SK-N-SH (cell line): Measurements from ENCODE around the gene SCRN2. TPM values are rescaled to one million over a fixed set of nuclear protein-coding genes. Genes with fewer than 3 reads are reported as not detected.

ENCODE experiments used
- CTCF ChIA-PET: fragments of 300-600, 350-600 bp; formaldehyde crosslinking; extraction: SDS; loops from one replicate; lab custom pipeline; 2021; lab: Yijun Ruan, JAX
- POLR2A ChIA-PET: fragments of 350-600 bp; sonication (Branson Sonifier 250); formaldehyde crosslinking; extraction: SDS; loops from one replicate; lab custom pipeline; 2020; ENCODE audit warnings: antibody characterized with exemption, inconsistent platforms; lab: Yijun Ruan, JAX
- DNase-seq: peaks from one replicate; pipeline ENCODE4 v3.0.0; 2012
- H2AFZ ChIP-seq: fragments of 200-600 bp; sonication (generic); 2 replicates; pipeline ENCODE4 v1.8.1; 2016; ENCODE audit warnings: antibody characterized with exemption, mild to moderate bottlenecking, low read depth
- H3F3A ChIP-seq: fragments of 200-600 bp; sonication (generic); replicated peaks from 2 replicates; pipeline ENCODE3; 2016; ENCODE audit warnings: antibody characterized with exemption, mild to moderate bottlenecking; ENCODE audit not compliant: insufficient read depth
- H3K27ac ChIP-seq, 2 experiments: fragments of 200-500 bp in 1 of 2; fragments of 200-600 bp in 1 of 2; sonication (Bioruptor generic) in 1 of 2; sonication (generic), shearing (Covaris generic) in 1 of 2; 2 replicates each; pipeline versions ENCODE4 v1.5.1 to v1.6.1; 2014 to 2016; ENCODE audit warnings: low read depth in 2 of 2, inconsistent platforms in 1 of 2, low read length in 1 of 2, mild to moderate bottlenecking in 1 of 2, mixed read lengths in 1 of 2
- H3K27me3 ChIP-seq: fragments of 200-600 bp; sonication (generic), shearing (Covaris generic); 2 replicates; pipeline ENCODE4 v1.6.1; 2016; ENCODE audit warnings: mixed run types; ENCODE audit not compliant: insufficient read depth
- H3K36me3 ChIP-seq, 2 experiments: fragments of 200-500 bp in 1 of 2; fragments of 200-600 bp in 1 of 2; sonication (Bioruptor generic) in 1 of 2; sonication (generic) in 1 of 2; replicated peaks in 1 of 2; 2 replicates each; pipeline versions ENCODE3 to v1.5.1; 2014 to 2016; ENCODE audit warnings: low read length in 1 of 2, mild to moderate bottlenecking in 1 of 2; ENCODE audit not compliant: insufficient read depth in 2 of 2, control insufficient read depth in 1 of 2
- H3K4me1 ChIP-seq, 2 experiments: fragments of 200-500 bp in 1 of 2; fragments of 200-600 bp in 1 of 2; sonication (Bioruptor generic) in 1 of 2; sonication (generic), shearing (Covaris generic) in 1 of 2; 2 replicates each; pipeline versions ENCODE4 v1.5.1 to v1.6.1; 2014 to 2016; ENCODE audit warnings: low read depth in 1 of 2, low read length in 1 of 2, mixed run types in 1 of 2; ENCODE audit not compliant: insufficient read depth in 2 of 2, control insufficient read depth in 1 of 2
- H3K4me2 ChIP-seq: fragments of 200-600 bp; sonication (generic), shearing (Covaris generic); 2 replicates; pipeline ENCODE4 v1.6.1; 2017; ENCODE audit warnings: mixed run types
- H3K4me3 ChIP-seq, 2 experiments: fragments of 200-500 bp in 1 of 2; fragments of 200-600 bp in 1 of 2; sonication (Bioruptor generic) in 1 of 2; sonication (generic), shearing (Covaris generic) in 1 of 2; 2 replicates each; pipeline versions ENCODE4 v1.5.1 to v1.8.1; 2014 to 2016; ENCODE audit warnings: low read depth in 2 of 2, inconsistent platforms in 1 of 2, low read length in 1 of 2, mild to moderate bottlenecking in 1 of 2, mixed read lengths in 1 of 2, moderate library complexity in 1 of 2
- H3K79me2 ChIP-seq: fragments of 200-600 bp; sonication (generic); 2 replicates; pipeline ENCODE4 v1.8.1; 2017; ENCODE audit warnings: mild to moderate bottlenecking; ENCODE audit not compliant: insufficient read depth
- H3K9ac ChIP-seq: fragments of 200-600 bp; sonication (generic); 2 replicates; pipeline ENCODE4 v1.6.1; 2017; ENCODE audit warnings: mixed run types
- H3K9me2 ChIP-seq: fragments of 200-600 bp; sonication (generic); 2 replicates; pipeline ENCODE4 v1.6.1; 2017; ENCODE audit warnings: mixed run types
- H3K9me3 ChIP-seq: fragments of 200-600 bp; sonication (generic); 2 replicates; pipeline ENCODE4 v1.6.1; 2017; ENCODE audit warnings: mixed run types, mild to moderate bottlenecking, moderate library complexity
- H4K20me1 ChIP-seq: fragments of 200-600 bp; sonication (generic); 2 replicates; pipeline ENCODE4 v1.6.1; 2017; ENCODE audit warnings: mild to moderate bottlenecking, mixed run types; ENCODE audit not compliant: insufficient read depth
- CHD2 ChIP-seq: fragments of 150-350 bp; IDR thresholded peaks from 2 replicates; pipeline ENCODE4 v1.6.1; 2018; ENCODE audit warnings: low read length; ENCODE audit not compliant: partially characterized antibody
- CTCF ChIP-seq: fragments of 200-600 bp; sonication (generic); IDR thresholded peaks from 2 replicates; pipeline ENCODE4 v1.6.1; 2017; ENCODE audit warnings: antibody characterized with exemption, mild to moderate bottlenecking, moderate library complexity
- ELF1 ChIP-seq: IDR thresholded peaks from 2 replicates; pipeline ENCODE4 v1.4.0; 2012
- FOSL2 ChIP-seq: IDR thresholded peaks from 2 replicates; pipeline ENCODE4 v1.4.0; 2012; ENCODE audit warnings: low read depth, mild to moderate bottlenecking, moderate library complexity, borderline replicate concordance
- FOXM1 ChIP-seq: IDR thresholded peaks from 2 replicates; pipeline ENCODE4 v1.4.0; 2012; ENCODE audit warnings: low read depth, mild to moderate bottlenecking
- GABPA ChIP-seq: IDR thresholded peaks from 2 replicates; pipeline ENCODE4 v1.4.0; 2012; ENCODE audit warnings: low read depth, mild to moderate bottlenecking
- GATA2 ChIP-seq: sonication (generic); formaldehyde crosslinking; IDR thresholded peaks from 2 replicates; pipeline ENCODE4 v1.5.0; 2020; ENCODE audit warnings: mild to moderate bottlenecking, missing genetic modification reagents
- IRF3 ChIP-seq: fragments of 150-350 bp; IDR thresholded peaks from 2 replicates; pipeline ENCODE4 v1.6.1; 2016; ENCODE audit warnings: mild to moderate bottlenecking, low read depth, low read length
- MAX ChIP-seq: IDR thresholded peaks from 2 replicates; pipeline ENCODE4 v1.4.0; 2012; ENCODE audit warnings: low read depth
- MXI1 ChIP-seq: IDR thresholded peaks from 2 replicates; pipeline ENCODE4 v1.6.1; 2012; ENCODE audit warnings: mild to moderate bottlenecking, low read depth, low read length, improper control_type of control experiment
- NFIC ChIP-seq: IDR thresholded peaks from 2 replicates; pipeline ENCODE4 v1.4.0; 2012; ENCODE audit warnings: borderline replicate concordance
- NRF1 ChIP-seq: IDR thresholded peaks from 2 replicates; pipeline ENCODE4 v1.6.1; 2012; ENCODE audit warnings: low read depth, mild to moderate bottlenecking, low read length
- POLR2AphosphoS5 ChIP-seq: IDR thresholded peaks from 2 replicates; pipeline ENCODE4 v1.6.1; 2012; ENCODE audit warnings: low read depth, low read length
- RAD21 ChIP-seq: IDR thresholded peaks from 2 replicates; pipeline ENCODE4 v1.6.1; 2012; ENCODE audit warnings: mild to moderate bottlenecking, low read length
- RCOR1 ChIP-seq: fragments of 150-350 bp; IDR thresholded peaks from 2 replicates; pipeline ENCODE4 v1.6.1; 2017; ENCODE audit warnings: antibody characterized with exemption, low read length
- REST ChIP-seq: IDR thresholded peaks from 2 replicates; pipeline ENCODE4 v1.6.1; 2012; ENCODE audit warnings: mild to moderate bottlenecking, low read depth, low read length, moderate library complexity
- RFX5 ChIP-seq: IDR thresholded peaks from 2 replicates; pipeline ENCODE4 v1.6.1; 2012; ENCODE audit warnings: mild to moderate bottlenecking, improper control_type of control experiment, low read length
- SIN3A ChIP-seq: IDR thresholded peaks from 2 replicates; pipeline ENCODE4 v1.6.1; 2012; ENCODE audit warnings: low read depth, mild to moderate bottlenecking, low read length, moderate library complexity, borderline replicate concordance
- TAF1 ChIP-seq: IDR thresholded peaks from 2 replicates; pipeline ENCODE4 v1.6.1; 2012; ENCODE audit warnings: low read depth, mild to moderate bottlenecking, low read length, moderate library complexity, borderline replicate concordance
- TEAD4 ChIP-seq: IDR thresholded peaks from 2 replicates; pipeline ENCODE4 v1.4.0; 2012; ENCODE audit warnings: mild to moderate bottlenecking, borderline replicate concordance; ENCODE audit not compliant: insufficient read depth
- USF2 ChIP-seq: fragments of 150-350 bp; IDR thresholded peaks from 2 replicates; pipeline ENCODE4 v1.6.1; 2017; ENCODE audit warnings: antibody characterized with exemption, low read length, low read depth, borderline replicate concordance
- YY1 ChIP-seq: IDR thresholded peaks from 2 replicates; pipeline ENCODE4 v1.4.0; 2012; ENCODE audit warnings: low read depth, mild to moderate bottlenecking
- WGBS: methylation state at CpG from one replicate; pipeline ENCODE4 v1.1.6; 2017; ENCODE audit warnings: low lambda C conversion rate; 5-methylcytosine and 5-hydroxymethylcytosine counted together
- polyA plus RNA-seq, 3 experiments: library from polyadenylated mRNA; depleted of rRNA; stranded (reverse); fragments of >200 nt; gene quantifications; 2 replicates each; pipeline ENCODE4 v1.2.3, GENCODE V29; 2012

The SCRN2 gene
- polyA plus RNA-seq, 1 of the 3 experiments (the other 2 are of a cell fraction) = 139 TPM

GRCh38 chr17:47821424-47822391, 19.4 kb downstream of the SCRN2 start, which contains the start of gene OSBPL7:
Gene OSBPL7 (minus strand): TSS chr17:47821794. CDS start chr17:47820278, 1,516 bp downstream.
- Histone ChIP-seq H4K20me1 (no peaks in the 10 kb centered on the region), H3K27me3 (no peaks in the 10 kb centered on the region), H3K9me2 (no peaks in the 10 kb centered on the region), H3K4me1 (peaks cover 11 to 26% of the 10 kb centered on the region in 2 experiments; a peak in 3 of 4 replicates), H3K79me2 (peaks cover 12% of the 10 kb centered on the region; the same call in 1 of the 2 replicates), H3K4me3 (peak within 1 kb of the TSS; percentile 90 to 93), H3F3A (peaks cover 7% of the 10 kb centered on the region), H3K9ac (peak within 1 kb of the TSS; percentile 67), H2AFZ (peak within 1 kb of the TSS; percentile 77), H3K4me2 (peak within 1 kb of the TSS; percentile 99), H3K9me3 (no peaks in the 10 kb centered on the region), H3K27ac (peak within 1 kb of the TSS; percentile 37 to 88), H3K36me3 (peaks cover 31 to 45% of the 10 kb centered on the region in 2 experiments)
- 5% methylated on average over 18 of the region's 21 CpGs for WGBS
- TF ChIP-seq NRF1 (no peak; the same call in 1 of the 2 replicates), NFIC (peak; percentile 78), TEAD4 (no peak), YY1 (0 out of 2 replicates have a peak, but pooled peaks have one; percentile 49), SIN3A (peak; percentile 95), CHD2 (peak; percentile 93), RCOR1 (peak; percentile 72; the same call in 1 of the 2 replicates), POLR2AphosphoS5 (peak; percentile 83), FOSL2 (peak; percentile 70; the same call in 1 of the 2 replicates), IRF3 (no peak; the same call in 1 of the 2 replicates), GABPA (peak; percentile 89), USF2 (no peak), MAX (peak; percentile 78), RFX5 (peak; percentile 76; the same call in 1 of the 2 replicates), TAF1 (peak; percentile 80), RAD21 (peak; percentile 15; the same call in 1 of the 2 replicates), GATA2 (peak; percentile 73), ELF1 (peak; percentile 94), REST (peak; percentile 42; the same call in 1 of the 2 replicates), FOXM1 (no peak), MXI1 (peak; percentile 95), CTCF (peak; percentile 57)
- CTCF ChIA-PET = interaction anchor here (0.6 to 4.1 kb wide), 22 partner anchors 10 to 164 kb away, joined by 3 to 40 read pairs (median 4); partner anchors contain the start of genes LRRC46, MRPL10, SCRN2 and TBX21
- POLR2A ChIA-PET = interaction anchor here (0.9 to 2.4 kb wide), 6 partner anchors 9 to 171 kb away, joined by 3 to 28 read pairs (median 4); partner anchors contain the start of genes KPNB1, LRRC46, MRPL10 and SP2
- DNase-seq = peak; percentile 99
